ENCODE data around the gene RNF144A. TPM values are rescaled to one million over a fixed set of nuclear protein-coding genes. Genes with fewer than 3 reads are reported as not detected.

RNF144A gene
- polyA plus RNA-seq, 1 of the 3 experiments (the other 2 are of a cell fraction): 15.6 TPM

- no peak for DNase-seq
- no peaks in the 10 kb centered on the region for H3K9me2 ChIP-seq
These were observed 130.4 kb downstream of the RNF144A start for GRCh38 chr2:7047661-7048060.

GRCh38 chr2:7048762-7049294 is 131.6 kb downstream of the RNF144A start:
- H3F3A ChIP-seq (replicated peaks; ENCODE audit: insufficient read depth): no peaks in the 10 kb centered on the region
- no peak overlapping the region for H3K9ac ChIP-seq
- H4K20me1 ChIP-seq (ENCODE audit: insufficient read depth): no peaks in the 10 kb centered on the region
- CTCF ChIA-PET: interaction anchor here (1.1 to 3.0 kb wide), 3 partner anchors 12 to 152 kb away, joined by 3 to 15 read pairs (median 5); no protein-coding TSS in a partner anchor
- H3K27me3 ChIP-seq (ENCODE audit: insufficient read depth): no peaks in the 10 kb centered on the region
- H3K9me2 ChIP-seq: no peaks in the 10 kb centered on the region
- H3K36me3 ChIP-seq (replicated peaks in 1 of 2; ENCODE audit: control insufficient read depth in 1 of 2, insufficient read depth in 2 of 2, low read length in 1 of 2): peaks cover 0 to 18% of the 10 kb centered on the region in 2 experiments
- TF ChIP-seq USF1 (IDR thresholded peaks at IDR 0.05; ENCODE audit: borderline replicate concordance, low read depth) (no peak), FOSL2 (IDR thresholded peaks at IDR 0.05; ENCODE audit: borderline replicate concordance, low read depth) (no peak), CTCF (IDR thresholded peaks at IDR 0.05) (no peak), RCOR1 (IDR thresholded peaks at IDR 0.05; ENCODE audit: low read length) (no peak), POLR2AphosphoS5 (IDR thresholded peaks at IDR 0.05; ENCODE audit: low read depth, low read length) (no peak), SIN3A (IDR thresholded peaks at IDR 0.05; ENCODE audit: borderline replicate concordance, low read depth, low read length) (no peak), CHD2 (IDR thresholded peaks at IDR 0.05; ENCODE audit: low read length, partially characterized antibody) (no peak), RFX5 (IDR thresholded peaks at IDR 0.05; ENCODE audit: low read length) (no peak)
- DNase-seq: no peak
- no peaks in the 10 kb centered on the region for H3K79me2 ChIP-seq (ENCODE audit: insufficient read depth)
- no peak overlapping the region for H3K27ac ChIP-seq (ENCODE audit: low read depth in 2 of 2, low read length in 1 of 2)
- no peaks in the 10 kb centered on the region for H3K9me3 ChIP-seq
- no peak overlapping the region for H3K4me3 ChIP-seq (ENCODE audit: low read depth in 2 of 2, low read length in 1 of 2)
- WGBS (ENCODE audit: low lambda C conversion rate): 77% methylated on average over 4 of the region's 4 CpGs
- peaks cover 0 to 3% of the 10 kb centered on the region in 2 experiments; a peak in 1 of 4 replicates for H3K4me1 ChIP-seq (ENCODE audit: control insufficient read depth in 1 of 2, insufficient read depth in 2 of 2, low read depth in 1 of 2, low read length in 1 of 2)
- H2AFZ ChIP-seq (ENCODE audit: low read depth): no peak overlapping the region
- POLR2A ChIA-PET: no interaction called here
- H3K4me2 ChIP-seq: no peak overlapping the region

More at GRCh38 chr2:7047661-7048060, 130.4 kb downstream of the RNF144A start:
- H3K4me3 ChIP-seq (ENCODE audit: low read depth in 2 of 2, low read length in 1 of 2): no peak overlapping the region
- H3F3A ChIP-seq (replicated peaks; ENCODE audit: insufficient read depth): no peaks in the 10 kb centered on the region
- ChIA-PET CTCF (interaction anchor here (0.6 to 3.0 kb wide), 8 partner anchors 11 to 181 kb away, joined by 3 to 15 read pairs (median 4); no protein-coding TSS in a partner anchor), POLR2A (no interaction called here)
- no peak overlapping the region for H3K27ac ChIP-seq (ENCODE audit: low read depth in 2 of 2, low read length in 1 of 2)
- no peaks in the 10 kb centered on the region for H3K9me3 ChIP-seq
- peaks cover 0 to 18% of the 10 kb centered on the region in 2 experiments for H3K36me3 ChIP-seq (replicated peaks in 1 of 2; ENCODE audit: control insufficient read depth in 1 of 2, insufficient read depth in 2 of 2, low read length in 1 of 2)
- H3K4me1 ChIP-seq (ENCODE audit: control insufficient read depth in 1 of 2, insufficient read depth in 2 of 2, low read depth in 1 of 2, low read length in 1 of 2): no peaks in the 10 kb centered on the region; a peak in 1 of 4 replicates
- no peak overlapping the region for H3K4me2 ChIP-seq
- TF ChIP-seq GABPA (IDR thresholded peaks at IDR 0.05; ENCODE audit: low read depth) (no peak), RXRA (IDR thresholded peaks at IDR 0.05; ENCODE audit: borderline replicate concordance, low read depth) (no peak), SIN3A (IDR thresholded peaks at IDR 0.05; ENCODE audit: borderline replicate concordance, low read depth, low read length) (no peak), EP300 (IDR thresholded peaks at IDR 0.05; ENCODE audit: borderline replicate concordance in 1 of 2, low read depth in 1 of 2, low read length in 1 of 2) (no peak), MEF2A (IDR thresholded peaks at IDR 0.05; ENCODE audit: borderline replicate concordance, low read depth) (no peak), YY1 (IDR thresholded peaks at IDR 0.05; ENCODE audit: low read depth) (no peak)
- no peak overlapping the region for H2AFZ ChIP-seq (ENCODE audit: low read depth)
- H4K20me1 ChIP-seq (ENCODE audit: insufficient read depth): no peaks in the 10 kb centered on the region
- H3K27me3 ChIP-seq (ENCODE audit: insufficient read depth): no peaks in the 10 kb centered on the region
- H3K9ac ChIP-seq: no peak overlapping the region
- H3K79me2 ChIP-seq (ENCODE audit: insufficient read depth): no peaks in the 10 kb centered on the region
- WGBS (ENCODE audit: low lambda C conversion rate): 73% methylated on average over 3 of the region's 3 CpGs
